GM12891 (cell line): Measurements from ENCODE around the gene TRIM59.
A peak's percentile ranks its signal among the peaks of the same experiment; 100 is the strongest.

Experiments used
- DNase-seq: peaks from one replicate; pipeline ENCODE4 v3.0.0; 2011; ENCODE audit warnings: low spot score; ENCODE audit not compliant: insufficient read length
- FAIRE-seq: peaks from 2 replicates; lab custom pipeline; 2011; peaks lifted over from hg19 to GRCh38; lab: Jason Lieb, UNC
- PAX5 ChIP-seq: IDR thresholded peaks from 2 replicates; pipeline ENCODE4 v1.6.1; 2011; ENCODE audit warnings: low read length, moderate library complexity, mild to moderate bottlenecking; ENCODE audit not compliant: insufficient read depth, severe bottlenecking
- POLR2A ChIP-seq: IDR thresholded peaks from 2 replicates; pipeline ENCODE4 v1.6.1; 2011; ENCODE audit warnings: low read depth, low read length, control low read depth
- POLR2AphosphoS5 ChIP-seq: IDR thresholded peaks from 2 replicates; pipeline ENCODE4 v1.6.1; 2011; ENCODE audit warnings: low read depth, low read length, control low read depth
- POU2F2 ChIP-seq: IDR thresholded peaks from 2 replicates; pipeline ENCODE4 v1.6.1; 2011; ENCODE audit warnings: low read depth, mild to moderate bottlenecking, control low read depth, low read length, moderate library complexity
- SPI1 ChIP-seq: IDR thresholded peaks from 2 replicates; pipeline ENCODE4 v1.6.1; 2011; ENCODE audit warnings: low read depth, low read length, control low read depth
- TAF1 ChIP-seq: IDR thresholded peaks from 2 replicates; pipeline ENCODE4 v1.6.1; 2011; ENCODE audit warnings: low read depth, low read length, control low read depth

TRIM59 gene

DNA sequence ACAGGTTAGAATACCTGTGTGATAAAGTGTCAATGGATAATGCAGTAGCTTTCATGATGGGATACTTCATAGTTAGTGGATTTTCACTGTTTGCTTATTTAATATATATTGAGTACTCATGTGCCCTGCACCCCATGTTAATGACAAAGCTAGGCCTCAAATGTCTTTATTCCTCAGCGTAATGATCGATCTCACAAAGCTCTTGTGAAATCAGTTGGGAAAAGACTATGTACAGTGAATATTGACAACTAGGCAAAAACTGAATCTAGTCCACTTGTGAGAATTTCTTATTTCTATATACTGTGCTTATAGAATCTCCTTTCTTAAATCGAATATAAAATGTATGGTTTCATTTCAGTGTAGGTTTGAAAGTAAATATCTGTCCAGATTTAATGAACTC is 32.3 kb downstream of the TRIM59 start:
- no peak for TF ChIP-seq POU2F2
- DNase-seq: no peak
- no peak for FAIRE-seq

DNA sequence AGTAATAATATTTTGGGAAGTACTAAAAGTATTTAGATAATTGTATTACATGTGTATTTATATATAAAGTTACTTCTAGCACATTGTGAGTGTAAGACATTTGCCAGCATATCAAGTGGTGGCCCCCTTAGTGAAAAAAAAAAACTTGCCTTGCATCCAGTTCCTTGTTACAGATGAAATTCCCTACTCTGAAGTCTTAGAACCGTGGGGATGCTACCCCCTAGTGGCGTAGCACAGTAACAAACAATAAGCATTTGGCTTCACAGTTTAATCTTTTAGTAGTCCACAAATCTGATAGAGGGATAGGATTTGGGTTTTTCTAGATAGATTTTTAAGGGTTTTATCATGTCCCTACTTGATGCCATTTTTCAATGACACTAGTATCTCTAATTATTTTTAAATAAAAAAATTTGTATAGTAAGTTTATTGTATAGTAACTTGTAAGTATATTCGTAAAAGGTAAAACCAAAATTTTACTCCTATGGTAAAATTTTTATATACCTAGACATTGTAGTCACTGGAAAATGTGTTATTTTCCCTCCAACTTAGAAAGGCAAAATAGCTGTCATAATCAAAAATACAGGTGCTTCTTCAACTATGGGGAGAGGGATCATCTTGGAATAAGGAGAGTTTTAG is 35.9 kb downstream of the TRIM59 start:
- DNase-seq (no peak), FAIRE-seq (no peak)
- peak; percentile 33 for TF ChIP-seq SPI1
- TF ChIP-seq POLR2A: no peak

DNA sequence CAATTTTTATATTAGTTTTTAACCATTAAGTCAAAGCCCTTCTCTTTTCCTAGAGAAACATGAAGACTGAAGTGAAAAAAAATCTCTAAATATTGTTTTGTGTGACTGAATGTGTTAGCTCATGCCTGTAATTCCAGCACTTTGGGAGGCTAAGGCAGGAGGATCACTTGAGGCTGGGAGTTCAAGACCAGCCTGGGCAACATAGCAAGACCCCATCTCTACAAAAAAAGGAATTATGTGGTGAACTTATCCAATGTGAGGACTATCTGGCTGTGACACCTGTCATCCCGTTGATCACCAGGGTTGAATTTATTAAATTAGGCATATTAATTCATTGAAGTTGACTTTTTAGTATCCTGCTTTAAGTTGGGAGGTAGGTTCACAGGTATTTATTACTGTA is 37.1 kb downstream of the TRIM59 start:
- no peak for DNase-seq
- no peak for FAIRE-seq
- TF ChIP-seq SPI1 (no peak), POLR2AphosphoS5 (no peak), POLR2A (no peak), TAF1 (no peak), PAX5 (no peak), POU2F2 (no peak)

DNA sequence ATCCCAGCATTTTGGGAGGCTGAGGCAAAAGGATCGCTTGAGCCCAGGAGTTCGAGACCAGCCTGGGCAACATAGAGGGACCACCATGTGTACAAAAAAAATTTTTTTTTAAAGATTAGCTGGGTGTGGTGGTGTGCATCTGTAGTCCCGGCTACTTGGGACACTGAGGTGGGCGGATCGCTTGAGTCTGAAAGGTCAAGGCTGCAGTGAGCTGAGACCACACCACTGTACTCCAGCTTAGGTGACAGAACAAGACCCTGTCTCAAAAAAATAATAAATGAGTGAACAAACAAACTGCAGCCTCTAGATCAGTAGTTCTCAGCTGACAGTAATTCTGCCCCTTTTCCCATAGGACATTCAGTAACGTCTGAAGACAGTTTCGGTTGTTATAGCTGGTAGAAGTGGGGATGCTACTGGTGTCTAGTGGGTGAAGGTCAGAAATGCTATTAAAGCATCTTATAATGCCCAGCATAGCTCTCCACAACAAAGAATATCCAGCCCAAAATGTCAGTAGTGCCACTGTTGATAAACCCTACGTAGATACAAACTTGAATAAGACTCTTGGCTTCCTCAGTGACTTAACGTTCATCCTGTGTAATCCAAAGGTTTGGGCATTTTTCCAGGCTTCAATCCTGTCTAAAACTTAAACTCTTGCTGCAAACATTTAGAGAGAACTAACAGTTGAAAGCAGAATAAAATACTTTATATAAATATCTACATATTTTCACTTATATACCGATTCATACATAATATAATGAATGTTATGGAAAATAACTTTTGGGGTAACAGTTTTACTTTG is 39.6 kb downstream of the TRIM59 start:
- FAIRE-seq (no peak), DNase-seq (no peak)
- no peak for TF ChIP-seq POLR2A
- TF ChIP-seq POU2F2: no peak
- no peak for TF ChIP-seq SPI1
- no peak for TF ChIP-seq POLR2AphosphoS5
- TF ChIP-seq PAX5: no peak
- no peak for TF ChIP-seq TAF1

DNA sequence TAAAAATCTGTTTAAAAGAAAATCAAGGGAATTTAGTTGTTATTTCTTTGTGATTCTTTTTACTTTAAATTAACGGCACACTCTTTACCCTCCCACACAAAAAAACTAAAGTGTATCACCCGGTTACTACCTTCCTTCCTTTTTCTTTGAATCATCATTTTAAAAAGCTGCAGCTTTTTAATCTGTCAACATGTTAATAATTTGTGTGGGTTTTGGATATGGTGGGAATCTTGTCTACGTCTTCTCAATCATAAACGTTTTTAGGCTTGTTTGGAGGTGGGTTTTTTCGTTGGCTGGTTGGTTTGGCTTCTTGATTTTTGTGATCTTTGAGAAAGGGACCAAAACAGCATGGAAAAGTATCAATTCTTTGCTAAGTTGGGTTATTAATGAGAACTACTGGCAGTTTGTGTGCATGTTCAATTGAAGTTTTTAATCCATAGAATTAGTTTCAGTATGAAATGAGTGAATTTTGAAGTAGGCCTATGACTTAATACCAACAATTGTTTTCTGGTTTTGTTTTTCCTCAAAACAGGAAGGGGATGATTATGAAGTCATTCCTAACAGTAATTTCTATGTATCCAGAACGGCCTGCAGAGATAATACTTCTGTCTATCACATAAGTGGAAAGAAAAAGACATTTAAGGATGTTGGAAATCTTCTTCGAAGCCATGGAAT is 45.7 kb downstream of the TRIM59 start:
- FAIRE-seq: no peak

DNA sequence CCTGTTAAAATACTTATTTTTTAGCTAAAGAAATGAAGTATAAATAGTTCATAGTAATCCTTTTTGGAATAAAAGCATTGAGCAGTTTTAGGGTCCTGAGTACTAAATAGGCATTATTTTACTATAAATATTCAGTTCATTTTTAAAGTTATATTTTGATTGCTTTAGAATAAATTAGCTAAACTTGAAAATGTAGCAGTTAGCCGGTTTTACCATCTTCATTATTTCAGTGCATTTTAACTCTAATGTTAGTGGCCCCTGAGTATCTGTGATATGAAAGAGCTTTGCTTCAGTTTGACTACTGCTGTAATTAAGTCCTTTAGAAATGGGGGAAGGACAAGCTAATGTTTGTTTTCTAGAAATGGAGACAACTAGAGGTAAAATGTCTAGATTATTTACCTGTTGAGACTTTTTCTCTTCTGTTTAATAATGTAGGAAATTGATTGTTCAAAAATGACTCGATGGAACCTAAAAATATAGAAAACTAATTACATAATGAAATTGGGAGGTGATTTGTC is 46.5 kb downstream of the TRIM59 start:
- FAIRE-seq: no peak

More for the DNA sequence above, 45.7 kb downstream of the TRIM59 start:
- DNase-seq: no peak
- TF ChIP-seq PAX5: no peak
- no peak for TF ChIP-seq TAF1
- no peak for TF ChIP-seq POU2F2
- TF ChIP-seq POLR2A: no peak
- no peak for TF ChIP-seq POLR2AphosphoS5
- TF ChIP-seq SPI1: no peak

DNA sequence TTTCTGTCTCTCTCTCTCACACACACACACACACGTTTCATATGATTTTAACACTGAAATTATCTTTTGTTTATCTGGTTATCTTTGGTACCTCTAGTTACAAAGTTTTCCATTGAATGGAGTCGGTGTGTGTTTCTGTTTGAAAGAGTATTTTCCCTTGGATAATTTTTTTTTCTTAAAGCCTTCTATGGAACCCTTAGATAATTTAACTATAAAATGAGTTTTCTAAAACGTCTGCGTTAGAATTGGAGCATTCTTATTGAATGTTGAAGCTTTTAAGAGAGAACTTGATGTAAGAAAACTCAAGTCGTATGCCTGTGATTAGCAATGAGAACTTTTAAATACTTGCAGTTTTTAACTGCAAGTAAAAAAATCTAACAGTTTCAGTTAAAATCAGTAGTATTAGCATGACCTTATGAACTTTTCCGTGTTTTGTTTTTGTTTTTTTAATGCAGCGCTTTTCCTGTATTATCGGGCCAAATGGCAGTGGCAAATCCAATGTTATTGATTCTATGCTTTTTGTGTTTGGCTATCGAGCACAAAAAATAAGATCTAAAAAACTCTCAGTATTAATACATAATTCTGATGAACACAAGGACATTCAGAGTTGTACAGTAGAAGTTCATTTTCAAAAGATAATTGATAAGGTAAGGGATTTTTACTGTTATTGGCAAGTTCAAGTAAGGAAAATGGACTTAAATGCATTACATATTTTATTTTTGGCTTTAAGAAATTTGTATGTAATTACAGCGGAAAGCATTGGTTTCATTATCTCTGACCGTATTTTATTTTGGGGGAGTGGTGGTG is 47.2 kb downstream of the TRIM59 start:
- no peak for FAIRE-seq
- DNase-seq: no peak
- TF ChIP-seq POLR2A (no peak), PAX5 (no peak), POLR2AphosphoS5 (no peak), TAF1 (no peak)

More for the DNA sequence above, 46.5 kb downstream of the TRIM59 start:
- no peak for DNase-seq
- no peak for TF ChIP-seq POLR2A
- TF ChIP-seq POLR2AphosphoS5: no peak
- no peak for TF ChIP-seq PAX5
- no peak for TF ChIP-seq SPI1
- no peak for TF ChIP-seq POU2F2
- no peak for TF ChIP-seq TAF1

DNA sequence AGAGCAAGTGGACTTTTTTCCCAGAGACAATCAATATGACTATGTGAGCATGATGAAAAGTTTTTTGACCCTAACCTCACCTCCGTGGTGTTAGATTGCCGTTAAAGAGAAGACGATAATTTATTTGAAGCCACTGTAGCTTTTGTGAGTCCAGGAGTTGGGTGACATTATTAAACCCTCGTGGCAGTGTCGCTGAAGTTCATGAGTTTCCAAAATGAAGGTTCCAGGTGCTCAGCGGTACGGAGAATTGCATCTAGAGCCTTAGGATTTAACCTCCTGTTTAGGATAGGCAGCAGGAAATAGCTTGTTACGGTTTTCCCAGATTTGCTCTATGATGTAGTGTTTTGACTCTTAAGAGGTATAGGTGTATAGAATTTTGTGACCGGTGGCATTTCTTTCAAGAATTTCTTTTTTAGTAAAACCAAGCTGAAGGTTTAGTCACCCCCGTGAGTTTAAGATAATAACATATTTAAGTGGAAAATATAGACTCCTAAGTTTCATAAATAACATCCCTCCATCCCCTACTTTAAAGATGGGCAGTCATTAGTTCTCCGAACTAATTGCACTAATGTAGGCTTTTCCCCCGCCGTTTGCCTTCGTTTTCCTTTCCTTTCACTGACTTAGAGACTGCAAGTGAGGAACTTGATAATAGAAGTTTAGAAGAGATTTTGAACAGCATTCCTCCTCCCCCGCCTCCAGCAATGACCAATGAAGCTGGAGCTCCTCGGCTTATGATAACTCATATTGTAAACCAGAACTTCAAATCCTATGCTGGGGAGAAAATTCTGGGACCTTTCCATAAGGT is 48.1 kb downstream of the TRIM59 start:
- DNase-seq: no peak
- FAIRE-seq: no peak
- TF ChIP-seq TAF1 (no peak), POLR2A (no peak), PAX5 (no peak), POLR2AphosphoS5 (no peak)

DNA sequence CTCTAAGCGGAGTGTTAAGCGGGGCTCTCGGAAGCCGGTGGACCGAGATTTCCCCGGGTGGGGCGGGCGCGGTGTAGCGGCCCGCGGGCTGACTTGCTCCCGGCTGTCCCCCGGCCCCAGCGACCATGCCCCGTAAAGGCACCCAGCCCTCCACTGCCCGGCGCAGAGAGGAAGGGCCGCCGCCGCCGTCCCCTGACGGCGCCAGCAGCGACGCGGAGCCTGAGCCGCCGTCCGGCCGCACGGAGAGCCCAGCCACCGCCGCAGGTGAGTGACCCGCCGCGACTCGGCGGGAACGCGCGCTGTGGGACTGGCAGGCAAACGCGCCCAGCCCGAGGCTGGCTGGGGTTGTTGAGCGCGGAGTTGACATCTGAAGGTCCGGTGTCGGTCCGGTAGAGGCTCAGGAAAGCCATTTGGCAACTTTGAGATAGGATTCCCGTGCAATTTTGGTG is 48.9 kb downstream of the TRIM59 start:
- FAIRE-seq: peak; percentile 35
- no peak for DNase-seq
- TF ChIP-seq POU2F2: no peak
- no peak for TF ChIP-seq POLR2AphosphoS5
- TF ChIP-seq PAX5: no peak
- TF ChIP-seq POLR2A: no peak
- TF ChIP-seq TAF1: no peak
- TF ChIP-seq SPI1: no peak
